ENCODE results near the gene MBD6.

- no peak for TF ChIP-seq CTCF (IDR thresholded peaks at IDR 0.05)
- TF ChIP-seq EP300 (IDR thresholded peaks at IDR 0.05): no peak
- TF ChIP-seq POLR2AphosphoS5 (IDR thresholded peaks at IDR 0.05): no peak
- TF ChIP-seq POLR2A (IDR thresholded peaks at IDR 0.05): no peak
These were observed 36.2 kb downstream of the MBD6 start for GRCh38 chr12:57558864-57559263.
